Amniotic stem cell (primary cell): ENCODE data around the gene SERPIND1.
A peak's percentile ranks its signal among the peaks of the same experiment; 100 is the strongest.
"Not testable (repeated sequence)": the region's sequence is repeated elsewhere in the genome, so short reads cannot be mapped to it uniquely, and the experiment has no call there.

Experiments
- DNase-seq: peaks from one replicate; lab custom pipeline; 2025; lab: John Stamatoyannopoulos, UW

The SERPIND1 gene

DNA sequence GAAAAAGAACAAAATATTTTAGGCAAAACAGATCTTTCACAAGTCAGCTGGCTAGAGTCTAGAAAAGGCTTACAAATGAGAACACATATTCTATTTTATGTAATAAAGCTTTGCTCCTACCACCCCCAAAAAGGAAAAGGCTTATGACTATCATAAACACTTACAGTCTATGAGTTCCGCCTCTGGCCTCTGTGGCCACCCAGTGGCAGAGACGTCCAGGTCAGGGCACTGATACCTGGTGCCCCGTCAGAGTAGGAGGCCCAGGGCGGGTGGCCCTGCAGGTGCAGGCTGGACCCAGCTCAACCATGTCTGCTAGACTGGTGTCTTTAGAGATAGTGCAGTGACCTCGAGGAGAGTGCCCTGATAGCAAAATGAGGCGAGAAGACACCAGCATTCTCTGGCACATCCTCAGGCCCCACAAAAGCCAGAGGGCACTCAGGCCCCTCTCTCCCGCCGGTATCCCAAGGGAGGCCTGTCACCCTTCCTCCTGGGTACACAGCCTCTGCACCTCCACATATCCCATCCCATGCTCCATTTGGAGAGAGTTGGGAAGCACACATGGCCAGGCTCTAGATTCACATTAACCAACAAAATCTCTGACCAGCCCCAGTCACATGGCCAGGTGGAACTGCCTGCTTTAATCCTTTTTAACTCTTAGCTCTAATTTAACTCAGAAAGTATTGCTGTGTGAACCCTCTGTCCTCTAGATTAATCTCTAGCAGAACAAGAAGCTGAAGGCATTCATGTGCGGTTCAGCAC is 27.3 kb upstream of the SERPIND1 start:
- no peak for DNase-seq

- DNase-seq: no peak
Observed at GRCh38 chr22:20747223-20747622, 26.7 kb upstream of the SERPIND1 start.

GRCh38 chr22:20748082-20748481 is 25.8 kb upstream of the SERPIND1 start:
- DNase-seq: no peak

- DNase-seq: no peak
Observed at GRCh38 chr22:20748731-20749428, 25.0 kb upstream of the SERPIND1 start.

- no peak for DNase-seq
Observed at GRCh38 chr22:20749453-20749852, 24.5 kb upstream of the SERPIND1 start.

DNA sequence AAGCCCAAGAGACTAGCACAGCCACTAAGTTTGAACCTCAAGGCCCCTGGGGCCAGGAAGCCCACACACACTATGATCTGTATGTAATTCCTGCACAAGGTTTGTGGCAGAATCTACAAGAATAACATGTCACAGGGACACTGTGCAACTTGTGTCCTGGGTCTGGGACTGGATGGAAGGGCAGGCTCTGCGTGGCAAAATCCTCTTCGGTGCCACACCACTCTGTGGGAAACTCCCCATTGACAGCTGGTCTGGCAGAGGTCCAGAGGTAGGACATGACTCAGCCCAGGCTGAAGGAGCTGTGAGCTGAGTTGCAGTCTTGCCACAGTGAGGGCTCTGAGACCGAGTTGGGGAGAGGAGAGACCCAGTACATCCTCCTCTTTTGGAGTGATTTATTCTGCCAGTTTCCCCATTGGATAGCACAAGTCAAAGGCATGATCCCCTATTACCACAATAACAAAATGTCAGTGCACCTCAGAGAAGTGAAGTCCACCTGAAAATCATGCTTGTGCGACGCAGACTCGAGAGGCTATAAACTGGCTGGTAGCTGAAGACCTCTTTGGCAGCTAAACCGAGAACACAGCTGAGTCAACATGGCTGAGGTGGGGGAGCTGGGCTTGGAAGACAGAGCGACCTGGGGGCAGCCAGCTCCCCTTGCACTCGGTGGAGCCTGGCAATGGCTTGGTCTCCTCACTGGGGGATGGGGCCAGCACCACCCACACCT is 23.3 kb upstream of the SERPIND1 start:
- peak; percentile 53 for DNase-seq

- no peak for DNase-seq
Observed at GRCh38 chr22:20751185-20751851, 22.6 kb upstream of the SERPIND1 start.

DNA sequence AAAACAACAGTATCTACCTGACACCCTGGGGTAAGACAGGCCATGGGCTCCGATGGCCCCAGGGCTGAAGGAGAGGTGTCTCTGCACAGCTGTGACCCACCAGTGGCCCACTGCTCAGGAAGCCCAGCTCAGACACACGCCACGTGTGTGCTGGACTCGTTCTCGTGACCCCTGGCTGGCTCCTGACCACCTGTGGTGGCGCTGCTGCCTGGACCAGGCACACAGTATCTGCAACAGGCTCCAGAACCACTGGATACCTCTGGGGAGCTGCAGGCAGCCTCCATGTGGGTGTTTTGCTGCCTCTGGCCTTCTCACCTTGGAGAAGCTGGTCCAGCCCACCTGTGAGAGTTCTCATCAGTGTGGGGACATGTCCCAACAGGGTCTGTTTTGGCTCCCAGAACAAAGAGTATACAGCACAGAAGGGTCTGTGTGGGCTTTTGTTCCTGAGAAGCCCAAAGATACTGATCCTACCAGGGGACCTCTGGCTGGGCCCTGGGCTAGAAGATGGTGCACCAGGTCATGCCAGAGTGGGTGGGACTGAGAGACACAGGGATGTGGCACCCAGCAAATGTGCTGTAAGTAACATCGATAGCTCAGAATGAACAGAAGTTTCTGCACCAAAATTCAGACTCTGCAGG is 21.7 kb upstream of the SERPIND1 start:
- no peak for DNase-seq

- no peak for DNase-seq
Observed at GRCh38 chr22:20752873-20753272, 21.0 kb upstream of the SERPIND1 start.

DNA sequence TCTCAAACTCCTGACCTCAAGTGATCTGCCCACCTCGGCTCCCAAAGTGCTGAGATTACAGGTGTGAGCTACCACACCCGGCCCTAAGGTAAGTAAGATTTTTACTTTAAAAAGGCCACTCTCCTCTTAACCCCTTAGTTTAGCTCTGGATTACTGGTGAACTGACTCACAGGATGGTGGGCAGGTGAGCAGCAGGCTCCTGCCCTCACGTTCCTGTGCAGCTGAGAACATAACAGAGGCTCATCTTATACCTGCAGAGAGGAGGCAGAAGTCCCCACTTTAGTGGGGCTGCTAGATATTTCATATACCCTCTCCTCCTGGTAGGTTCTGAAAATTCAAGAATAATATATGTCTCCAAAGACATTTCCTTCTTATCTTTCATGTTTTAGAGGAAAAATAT is 17.1 kb upstream of the SERPIND1 start:
- no peak for DNase-seq

DNA sequence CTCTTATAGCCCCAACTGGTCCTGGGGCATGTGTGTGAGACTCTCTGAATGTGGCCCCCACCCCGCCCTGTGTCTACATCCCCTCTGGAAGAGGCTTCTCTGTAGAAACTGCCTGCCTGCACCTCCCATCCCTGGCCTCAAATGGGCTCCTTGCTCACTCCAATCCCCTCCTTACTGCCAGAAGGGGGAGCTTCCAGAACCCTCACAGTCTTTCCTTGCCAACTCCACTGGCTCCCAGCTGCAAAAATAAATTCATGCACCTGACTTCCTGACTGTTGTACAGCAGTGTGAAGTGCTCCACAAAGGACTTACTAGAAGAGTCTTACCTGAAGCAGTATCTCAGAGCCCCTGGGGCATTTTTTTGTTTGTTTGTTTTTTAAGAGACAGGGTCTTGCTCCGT is 15.2 kb upstream of the SERPIND1 start:
- no peak for DNase-seq

GRCh38 chr22:20760084-20760483 is 13.8 kb upstream of the SERPIND1 start:
- DNase-seq: no peak

DNA sequence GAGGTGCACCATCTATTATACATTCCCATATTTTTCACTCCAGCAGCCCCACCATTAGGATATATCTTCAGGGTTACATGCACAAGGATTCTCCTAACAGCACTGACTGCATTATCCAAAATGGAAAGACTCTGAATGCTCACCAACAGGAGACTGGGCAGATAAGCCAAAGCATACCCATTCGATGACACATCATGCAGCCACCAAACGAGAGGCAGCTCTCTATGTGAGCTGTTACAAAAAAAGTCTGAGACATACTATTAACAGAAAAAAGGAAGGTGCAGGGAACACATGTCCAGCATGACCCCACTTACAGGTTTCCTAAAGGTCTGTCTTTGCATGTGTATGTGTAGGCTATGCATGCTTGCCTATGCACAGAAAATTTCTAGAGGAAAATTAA is 12.4 kb upstream of the SERPIND1 start:
- DNase-seq: peak; percentile 16

DNA sequence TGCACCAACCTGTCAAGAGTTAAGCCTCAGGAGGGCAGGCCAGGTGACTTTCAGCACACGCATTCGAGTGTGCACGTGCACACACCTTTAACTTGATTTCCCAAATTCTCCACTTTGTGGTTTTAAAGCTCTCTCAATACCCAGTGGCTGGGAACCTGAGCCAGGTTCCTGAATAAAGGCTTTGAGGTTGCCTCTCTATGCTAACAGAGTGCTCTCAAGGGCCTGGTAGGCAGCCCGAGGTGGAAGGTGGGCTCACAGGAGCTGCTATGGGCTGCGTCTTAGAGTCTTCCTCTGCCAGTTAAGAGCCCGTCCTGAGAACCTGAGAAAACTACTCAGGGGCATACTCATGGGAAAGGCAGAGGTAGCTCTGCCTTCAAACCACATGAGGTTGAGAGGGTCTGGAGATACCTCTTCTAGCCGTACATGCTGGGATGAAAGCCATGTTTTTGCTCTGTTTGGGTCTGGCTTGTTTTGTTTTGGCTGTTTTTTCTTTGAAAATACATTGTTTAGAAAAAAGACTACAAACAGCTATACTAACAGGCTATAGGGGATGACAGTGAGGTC is 11.6 kb upstream of the SERPIND1 start:
- DNase-seq: no peak

GRCh38 chr22:20763630-20764470 is 10.1 kb upstream of the SERPIND1 start:
- DNase-seq: no peak

DNA sequence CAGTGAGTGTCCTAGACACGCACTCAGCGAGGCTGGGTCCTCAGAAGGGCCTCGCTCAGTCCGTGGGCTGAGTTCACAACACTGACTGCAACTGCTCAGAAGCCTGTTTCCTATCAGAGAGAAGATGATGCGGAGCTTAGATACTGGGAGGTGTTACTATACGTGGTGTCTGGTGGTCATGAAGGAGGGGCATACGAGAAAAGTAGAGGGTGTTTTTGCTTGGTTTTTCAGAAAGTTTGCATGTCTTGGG is 9.5 kb upstream of the SERPIND1 start:
- no peak for DNase-seq

DNA sequence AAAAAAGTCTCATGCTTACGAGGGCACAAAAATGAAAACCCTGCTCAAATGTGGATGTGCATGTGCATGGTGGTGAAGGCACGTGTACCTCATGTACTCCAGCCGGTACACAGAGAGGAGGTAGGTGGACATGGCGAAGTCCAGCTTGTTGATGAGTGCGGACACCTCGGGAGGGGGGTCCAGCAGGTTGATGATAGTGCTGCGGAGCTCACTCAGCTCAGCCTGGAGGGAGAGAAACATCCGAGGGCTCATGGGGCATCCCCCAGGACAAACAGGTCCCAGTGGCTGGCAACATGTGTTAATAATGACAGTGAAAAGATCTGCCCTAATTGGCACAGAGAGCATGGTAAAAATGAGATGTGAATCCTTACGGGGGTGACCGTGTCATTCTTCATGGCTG is 9.2 kb upstream of the SERPIND1 start:
- no peak for DNase-seq

GRCh38 chr22:20765938-20766337 is 8.0 kb upstream of the SERPIND1 start:
- DNase-seq: no peak

GRCh38 chr22:20766530-20766929 is 7.4 kb upstream of the SERPIND1 start:
- no peak for DNase-seq

DNA sequence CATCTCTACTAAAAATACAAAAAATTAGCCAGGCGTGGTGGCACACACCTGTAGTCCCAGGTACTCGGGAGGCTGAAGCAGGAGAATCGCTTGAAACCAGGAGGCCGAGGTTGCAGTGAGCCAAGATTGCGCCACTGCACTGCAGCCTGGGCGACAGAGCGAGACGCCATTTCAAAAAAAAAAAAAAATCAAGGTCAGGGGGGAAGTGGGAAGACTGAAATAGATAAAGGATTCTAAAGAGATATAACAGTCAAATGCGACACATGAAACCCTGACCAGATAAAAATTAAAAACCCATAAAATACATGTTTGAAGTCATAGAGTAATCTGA is 4.5 kb upstream of the SERPIND1 start:
- DNase-seq: not testable (repeated sequence)
